Measurements from ENCODE around the gene PHF10.

PHF10 gene

DNA sequence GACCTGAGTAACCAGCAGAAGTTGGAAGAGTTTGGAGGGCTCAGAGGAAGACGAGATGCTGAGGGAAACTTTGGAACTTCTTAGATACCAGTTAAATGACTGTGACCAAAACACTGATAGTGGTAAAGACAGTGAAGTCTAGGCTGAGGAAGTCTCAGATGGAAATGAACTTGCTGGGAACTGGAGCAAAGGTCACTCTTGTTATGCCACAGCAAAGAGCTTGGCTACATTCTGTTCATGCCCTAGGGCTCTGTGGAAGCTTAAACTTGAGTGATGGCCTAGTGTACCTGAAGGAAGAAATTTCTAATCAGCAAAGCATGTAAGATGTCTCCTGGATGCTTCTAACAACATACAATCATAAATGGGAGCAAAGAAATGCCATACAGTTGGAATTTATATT lies 47.2 kb downstream of the PHF10 start:
- no peak for DNase-seq (ENCODE audit: low read depth)

DNA sequence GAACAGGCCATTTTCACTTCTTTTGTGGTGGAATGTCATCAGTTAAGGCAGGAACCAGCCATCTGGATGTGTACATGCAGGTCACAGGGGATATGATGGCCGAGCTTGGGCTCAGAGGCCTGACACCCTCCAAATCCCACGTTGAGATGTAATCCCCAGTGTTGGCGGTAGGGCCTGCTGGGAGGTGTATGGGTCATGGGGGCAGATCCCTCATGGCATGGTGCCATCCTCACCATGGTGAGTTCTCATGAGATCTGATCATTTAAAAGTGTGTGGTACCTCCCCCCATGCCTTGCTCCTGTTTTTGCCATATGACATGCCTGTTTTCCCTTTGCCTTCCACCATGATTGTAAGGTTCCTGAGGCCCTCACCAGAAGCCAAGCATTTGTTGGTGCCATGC lies 49.3 kb downstream of the PHF10 start:
- no peak for DNase-seq (ENCODE audit: low read depth)

DNA sequence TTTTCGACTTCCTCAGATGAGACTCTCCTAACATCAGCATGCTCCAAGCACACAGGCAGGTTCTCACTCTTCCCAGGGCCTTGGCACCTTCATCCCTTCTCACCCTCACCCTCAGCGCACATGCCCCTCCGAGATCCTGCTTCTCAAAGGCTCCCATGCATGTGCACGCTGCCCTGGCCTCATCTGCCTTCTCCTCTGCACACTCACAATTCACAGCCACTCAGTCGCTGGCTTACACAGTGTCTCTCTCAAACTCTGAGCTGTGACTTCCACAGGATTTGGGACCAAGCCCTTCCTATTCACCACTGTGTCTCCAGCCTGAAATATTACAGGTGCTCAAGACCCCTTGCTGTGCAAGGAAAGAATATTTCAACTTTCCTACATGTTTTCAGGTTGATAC lies 52.7 kb downstream of the PHF10 start:
- DNase-seq (ENCODE audit: low read depth) = no peak

DNA sequence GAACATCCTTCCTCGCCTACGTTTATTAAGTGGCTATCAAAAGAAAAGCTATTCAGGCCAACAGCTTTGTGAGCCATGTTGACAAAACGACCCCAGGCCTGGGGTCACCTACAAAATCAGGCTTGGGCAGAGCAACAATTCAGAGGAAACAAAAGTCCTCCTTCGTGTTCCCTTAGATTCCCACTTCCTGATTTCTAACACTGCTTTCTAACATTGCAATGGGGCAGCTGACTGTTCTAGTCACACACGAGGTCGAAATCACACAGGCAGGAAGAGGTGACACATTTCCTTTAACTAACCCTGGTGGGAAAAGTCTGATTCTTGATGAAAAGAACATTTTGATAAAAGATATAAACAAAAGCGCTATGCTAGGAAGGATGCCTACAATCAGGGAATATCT lies 54.4 kb downstream of the PHF10 start:
- DNase-seq (ENCODE audit: low read depth) = no peak

DNA sequence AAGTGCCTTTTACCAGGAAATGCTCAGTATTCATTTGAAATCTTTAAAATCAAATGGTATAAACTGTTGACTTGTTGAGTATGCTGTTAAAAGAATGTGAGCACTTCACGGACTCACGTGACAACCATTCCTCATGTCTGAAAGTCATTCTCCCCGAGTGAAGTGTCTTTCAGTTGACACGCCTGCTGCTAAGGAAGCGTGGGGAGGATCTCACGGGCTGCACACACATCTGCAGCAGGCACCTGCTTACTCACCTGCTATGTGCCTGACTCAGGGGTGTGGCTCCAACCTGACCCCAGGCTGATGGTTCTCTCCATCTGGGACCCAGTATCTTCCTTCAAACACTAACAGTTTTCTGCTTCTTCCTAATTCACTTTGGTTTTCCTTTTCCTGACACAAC lies 55.2 kb downstream of the PHF10 start:
- DNase-seq (ENCODE audit: low read depth) = no peak

DNA sequence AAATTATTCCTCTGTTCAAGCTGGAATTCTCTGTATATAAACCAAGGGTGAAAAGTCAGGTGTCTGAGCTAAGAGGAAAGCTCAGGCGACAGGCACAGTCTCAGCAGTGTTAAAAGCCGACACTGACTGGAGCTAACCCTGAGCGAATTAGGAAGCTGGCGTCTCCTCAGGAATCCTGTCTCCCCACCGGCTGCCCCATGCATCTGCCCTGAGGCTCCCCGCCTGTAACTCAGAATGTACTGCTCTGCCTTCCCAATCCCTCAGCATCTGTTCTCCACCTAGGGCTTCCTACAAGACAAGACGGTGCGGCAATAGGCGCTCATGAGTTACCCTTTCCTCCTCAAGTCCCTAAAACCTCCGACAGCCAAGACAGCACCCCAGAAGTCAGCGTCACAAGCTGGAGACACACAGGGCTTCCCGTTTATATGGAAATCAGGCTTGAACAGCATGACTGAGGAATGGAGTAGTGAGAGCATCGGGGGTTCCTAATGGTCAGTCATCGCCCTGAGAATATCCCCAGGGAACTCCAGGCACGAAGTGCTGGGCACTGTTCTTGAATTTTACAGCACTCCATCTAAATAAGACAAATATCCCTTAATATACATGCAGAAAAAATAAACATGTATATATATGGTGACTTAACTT lies 56.0 kb downstream of the PHF10 start:
- no peak for DNase-seq (ENCODE audit: low read depth)

GRCh38 chr6:169667716-169668115 lies 56.6 kb downstream of the PHF10 start:
- no peak for DNase-seq (ENCODE audit: low read depth)

DNA sequence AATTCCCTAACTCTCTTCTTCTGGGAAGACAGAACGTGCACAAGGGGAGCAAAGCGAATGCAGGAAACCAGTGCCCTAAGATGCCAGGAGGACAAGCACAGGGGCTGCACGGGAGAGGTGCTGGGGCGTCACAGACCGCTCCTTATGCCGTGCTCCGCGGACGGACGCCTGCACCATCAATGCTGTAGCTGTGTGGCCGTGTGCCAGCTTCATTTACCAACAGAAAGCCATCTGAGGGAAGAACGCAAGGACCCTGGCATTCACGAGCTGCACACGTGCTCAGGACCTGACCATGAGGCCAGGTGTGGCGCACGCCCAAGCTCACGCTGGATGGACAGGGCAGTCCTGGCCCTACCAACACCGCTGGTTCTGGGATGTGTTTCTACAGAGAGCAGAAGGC lies 57.9 kb downstream of the PHF10 start:
- DNase-seq (ENCODE audit: low read depth) = no peak

- no peak for DNase-seq (ENCODE audit: low read depth)
These were observed 59.0 kb downstream of the PHF10 start for GRCh38 chr6:169665289-169665688.

GRCh38 chr6:169664227-169664626 lies 60.1 kb downstream of the PHF10 start:
- DNase-seq (ENCODE audit: low read depth) = no peak

DNA sequence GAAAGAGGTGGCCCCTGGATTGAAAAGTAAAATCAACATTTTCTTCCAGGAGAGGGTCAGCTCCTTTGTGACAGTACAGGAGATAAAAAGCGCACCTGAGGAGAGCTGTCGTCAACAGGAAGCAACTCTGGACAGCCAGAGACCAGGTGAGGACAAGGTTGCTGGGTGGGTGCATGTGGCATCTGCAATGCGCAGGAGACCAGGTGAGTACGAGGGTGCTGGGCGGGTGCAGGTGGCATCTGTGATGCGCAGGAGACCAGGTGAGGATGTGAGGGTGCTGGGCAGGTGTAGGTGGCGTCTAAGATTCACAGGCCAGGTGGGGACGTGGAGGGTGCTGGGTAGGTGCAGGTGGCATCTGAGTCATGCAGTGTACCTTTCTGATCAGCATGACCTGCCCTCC lies 60.8 kb downstream of the PHF10 start:
- no peak for DNase-seq (ENCODE audit: low read depth)

DNA sequence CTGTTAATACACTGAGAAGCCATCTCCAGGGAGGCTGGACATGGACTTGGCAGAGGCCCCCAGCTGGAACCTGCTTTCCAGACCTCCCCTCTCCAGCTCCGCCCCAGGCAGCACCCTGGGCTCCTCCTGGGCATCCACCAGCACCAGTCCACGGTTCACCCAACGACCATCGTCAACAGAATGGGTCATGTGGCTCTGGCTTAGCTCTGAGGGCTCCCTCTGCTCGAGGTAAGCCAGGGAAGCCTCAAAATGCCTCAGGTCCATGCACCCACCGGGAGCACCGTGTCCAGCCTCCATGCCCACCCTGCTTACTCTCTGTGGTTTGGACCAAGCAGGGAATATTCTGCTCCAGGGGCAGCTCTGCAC lies 62.9 kb downstream of the PHF10 start:
- DNase-seq (ENCODE audit: low read depth) = no peak

GRCh38 chr6:169660751-169661390 lies 63.4 kb downstream of the PHF10 start:
- DNase-seq (ENCODE audit: low read depth) = no peak

DNA sequence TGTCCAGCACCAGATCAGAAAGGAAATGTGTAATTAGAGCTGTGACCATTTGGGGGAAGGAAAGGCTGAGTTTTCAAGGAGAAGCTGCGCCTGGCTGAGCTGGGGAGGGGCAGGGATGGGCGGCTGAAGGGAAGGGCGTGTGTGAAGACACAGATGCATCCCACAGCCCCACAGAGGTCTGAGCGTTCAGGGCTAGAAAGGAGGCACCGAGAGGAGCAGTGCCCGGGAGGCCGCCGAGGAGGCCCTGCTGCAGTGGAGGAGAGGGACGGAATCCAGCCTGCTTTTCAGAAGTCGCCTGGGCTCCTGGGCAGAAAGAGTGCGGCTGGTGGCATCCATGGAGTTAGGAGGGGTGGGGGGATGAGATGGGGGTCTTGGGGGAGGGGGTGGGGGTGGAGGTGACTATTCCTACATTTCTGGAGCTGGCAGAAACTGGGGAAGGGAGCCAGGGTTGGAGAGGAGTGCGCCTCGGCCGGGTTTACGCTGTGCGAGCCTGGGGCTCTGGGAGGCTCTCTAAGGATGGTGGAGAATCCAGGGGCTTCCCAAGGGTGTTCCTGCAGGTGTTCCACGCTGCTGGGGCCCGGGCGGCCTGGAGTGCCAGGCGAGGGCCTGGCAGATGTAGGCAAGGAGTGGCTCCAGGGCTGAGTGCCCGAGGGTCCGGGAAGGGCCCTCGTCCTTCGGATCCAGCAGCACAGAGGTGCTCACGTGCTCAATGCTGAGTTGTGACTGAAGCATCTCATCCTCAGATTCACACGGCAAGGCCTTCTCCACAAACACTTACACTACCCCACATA lies 64.3 kb downstream of the PHF10 start:
- DNase-seq (ENCODE audit: low read depth) = no peak

DNA sequence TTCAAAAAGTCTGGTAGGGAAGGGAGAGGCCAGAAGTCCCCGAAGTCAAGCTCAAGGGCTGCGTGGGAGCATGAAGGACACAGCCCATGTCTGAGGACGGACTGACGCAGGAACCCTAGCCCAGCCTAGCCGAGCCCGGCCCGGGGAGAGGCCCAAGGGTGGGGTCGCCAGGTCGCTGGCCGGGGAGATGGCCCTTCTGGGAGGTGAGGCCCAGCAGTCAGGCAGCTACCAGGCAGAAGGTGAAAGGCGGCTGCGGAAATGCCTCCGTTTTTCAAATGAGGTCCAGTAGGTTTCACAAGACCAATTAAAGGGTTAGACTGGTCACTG lies 67.1 kb downstream of the PHF10 start:
- no peak for DNase-seq (ENCODE audit: low read depth)

DNA sequence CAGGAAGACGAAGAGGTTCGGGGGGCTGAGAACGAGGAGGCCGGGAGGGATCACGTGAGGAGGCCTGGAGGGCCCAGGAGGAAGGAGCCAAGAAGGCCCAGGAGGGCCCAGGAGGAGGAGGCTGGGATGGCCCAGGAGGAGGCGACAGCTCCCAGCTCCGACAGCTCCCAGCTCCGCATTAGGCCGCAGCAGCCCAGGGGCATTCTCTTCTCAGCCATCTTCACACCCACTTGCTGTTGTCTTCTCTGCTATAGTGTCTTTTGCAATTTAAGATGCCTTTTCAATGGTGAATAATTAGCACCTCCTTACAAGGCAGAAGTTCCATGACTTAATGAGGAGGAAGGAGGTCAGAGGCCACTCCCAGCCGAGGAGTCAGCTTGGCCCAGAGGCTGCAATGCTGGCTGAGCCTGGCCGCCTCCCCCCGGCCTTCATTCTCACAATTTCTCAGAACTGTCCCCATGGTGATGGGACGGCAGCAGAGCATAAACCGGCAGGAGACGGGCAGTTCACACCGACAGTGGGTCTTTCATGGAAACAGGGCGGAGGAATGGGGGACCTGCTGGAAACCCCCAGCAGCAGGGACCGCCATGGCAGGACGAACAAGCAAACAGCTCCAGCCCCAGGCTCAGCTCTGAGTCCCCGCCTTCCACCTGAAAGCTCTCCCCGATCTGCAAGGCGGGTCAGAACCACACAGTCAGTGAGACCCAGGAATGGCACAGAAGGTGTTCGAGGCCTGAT lies 67.6 kb downstream of the PHF10 start:
- no peak for DNase-seq (ENCODE audit: low read depth)

- peak; percentile 47 for DNase-seq (ENCODE audit: low read depth)
These were observed 69.5 kb downstream of the PHF10 start for GRCh38 chr6:169654598-169655391.

All from activated T-cell treated with anti-CD3 and anti-CD28 coated beads for 48 hours (primary cell).